Ectodermal cell (in vitro differentiated cells): ENCODE results near the gene PRR16.

ENCODE experiments used
- H3K27ac ChIP-seq: 2 replicates; pipeline ENCODE4 v1.7.0; 2013; ENCODE audit warnings: mild to moderate bottlenecking, low read depth, low read length; ENCODE audit not compliant: insufficient read depth, poor library complexity, severe bottlenecking
- H3K27me3 ChIP-seq: 2 replicates; pipeline ENCODE4 v1.7.0; 2013; ENCODE audit warnings: mild to moderate bottlenecking, low read length; ENCODE audit not compliant: insufficient read depth, control insufficient read depth, poor library complexity, severe bottlenecking
- H3K36me3 ChIP-seq: one replicate; pipeline ENCODE4 v1.7.0; 2013; ENCODE audit warnings: low read length; ENCODE audit not compliant: control insufficient read depth, insufficient read depth
- H3K4me1 ChIP-seq: one replicate; pipeline ENCODE4 v1.7.0; 2013; ENCODE audit warnings: low read length; ENCODE audit not compliant: control insufficient read depth, insufficient read depth
- H3K4me3 ChIP-seq: 2 replicates; pipeline ENCODE4 v1.7.0; 2013; ENCODE audit warnings: low read depth, low read length, control low read depth; ENCODE audit not compliant: insufficient read depth
- H3K9me3 ChIP-seq: 2 replicates; pipeline ENCODE4 v1.7.0; 2013; ENCODE audit warnings: mild to moderate bottlenecking, low read length, moderate library complexity; ENCODE audit not compliant: control insufficient read depth
- WGBS, 2 experiments: methylation state at CpG; one replicate each; pipeline ENCODE4 v1.1.7; 2013; ENCODE audit warnings: missing lambda C conversion rate in 2 of 2; 5-methylcytosine and 5-hydroxymethylcytosine counted together

Gene PRR16

DNA sequence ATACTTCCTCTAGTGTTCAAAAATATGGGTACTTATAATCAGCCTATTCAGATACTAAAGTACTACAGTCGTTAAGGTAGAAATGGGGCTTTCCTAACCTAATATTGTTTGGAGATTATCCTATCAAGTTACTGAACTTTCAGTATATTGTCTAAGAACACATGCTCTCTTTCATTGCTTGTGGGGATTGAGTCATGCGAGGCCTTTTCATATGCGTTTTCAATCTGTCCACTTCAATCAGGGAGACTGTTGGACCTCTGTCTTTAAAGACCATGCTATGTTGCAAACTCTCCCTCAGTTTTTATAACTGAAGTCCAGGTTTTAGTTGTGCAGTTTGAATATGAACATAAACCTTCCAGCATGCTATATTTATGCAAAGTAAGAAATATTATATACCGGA lies 15.0 kb downstream of the PRR16 start:
- H3K4me3 ChIP-seq = no peak overlapping the region
- H3K27ac ChIP-seq = no peak overlapping the region
- H3K9me3 ChIP-seq = no peaks in the 10 kb centered on the region
- WGBS, 2 experiments = 79 to 85% methylated on average over 3 of the region's 4 CpGs
- no peaks in the 10 kb centered on the region for H3K4me1 ChIP-seq
- no peaks in the 10 kb centered on the region for H3K27me3 ChIP-seq
- no peaks in the 10 kb centered on the region for H3K36me3 ChIP-seq

DNA sequence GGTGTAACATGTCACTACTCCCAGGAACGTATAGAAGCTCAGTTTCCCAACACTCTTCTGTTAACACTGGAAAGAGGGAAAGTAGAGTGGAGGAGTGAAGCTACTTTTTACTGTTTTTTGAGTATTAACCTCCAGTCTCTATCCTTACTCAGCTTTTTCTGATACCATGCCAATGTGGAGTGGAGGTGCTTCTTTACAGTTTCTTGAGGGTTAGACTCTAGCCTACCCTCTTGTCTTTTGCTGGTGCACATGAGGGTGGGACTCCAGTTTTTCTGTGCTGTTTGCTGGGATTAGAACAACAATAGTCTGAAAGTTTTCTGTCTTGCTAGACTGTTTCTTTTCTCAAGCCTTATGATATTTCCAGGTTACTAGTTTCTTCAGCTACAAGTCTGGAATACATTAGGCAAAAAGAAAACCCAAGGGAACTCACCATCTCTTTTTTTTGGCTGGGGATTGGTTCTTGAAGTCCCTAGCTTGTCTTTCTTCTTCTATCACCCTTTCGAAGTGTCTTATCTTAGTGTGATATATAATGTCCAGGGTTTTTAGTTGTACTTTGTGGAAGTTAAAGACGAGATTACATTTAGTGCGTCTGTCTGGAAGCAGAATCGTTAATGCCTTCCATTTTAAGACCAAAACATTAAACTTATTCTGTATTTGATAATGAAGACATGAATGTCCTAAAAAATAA lies 35.9 kb downstream of the PRR16 start:
- Histone ChIP-seq H3K27ac (no peak overlapping the region), H3K36me3 (no peaks in the 10 kb centered on the region), H3K27me3 (no peaks in the 10 kb centered on the region), H3K9me3 (no peaks in the 10 kb centered on the region), H3K4me1 (no peaks in the 10 kb centered on the region), H3K4me3 (no peak overlapping the region)
- 96 to 100% methylated on average over 2 of the region's 5 CpGs for WGBS, 2 experiments

DNA sequence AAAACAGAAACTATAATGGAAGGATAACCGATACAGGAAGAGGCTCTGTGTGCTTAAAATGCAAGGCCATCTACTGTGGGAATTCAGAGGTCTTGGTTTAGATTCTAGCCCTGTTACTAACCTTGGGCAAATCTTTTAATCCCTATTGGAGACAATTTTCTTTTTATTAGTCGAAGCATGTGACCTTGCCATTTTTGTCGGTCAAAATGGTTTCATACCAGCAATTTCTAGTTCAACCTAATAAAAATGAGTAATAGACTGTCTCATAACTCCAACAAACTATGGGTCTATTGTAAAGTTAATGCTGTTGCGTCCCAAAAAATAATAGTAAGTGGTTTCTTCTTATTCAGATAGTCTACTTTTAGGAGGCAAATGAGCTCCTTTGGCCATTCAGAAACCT lies 38.4 kb downstream of the PRR16 start:
- H3K27ac ChIP-seq = no peak overlapping the region
- H3K36me3 ChIP-seq = no peaks in the 10 kb centered on the region
- no peak overlapping the region for H3K4me3 ChIP-seq
- H3K4me1 ChIP-seq = no peaks in the 10 kb centered on the region
- H3K9me3 ChIP-seq = no peaks in the 10 kb centered on the region
- no peaks in the 10 kb centered on the region for H3K27me3 ChIP-seq
- 84 to 97% methylated on average over 4 of the region's 4 CpGs for WGBS, 2 experiments

DNA sequence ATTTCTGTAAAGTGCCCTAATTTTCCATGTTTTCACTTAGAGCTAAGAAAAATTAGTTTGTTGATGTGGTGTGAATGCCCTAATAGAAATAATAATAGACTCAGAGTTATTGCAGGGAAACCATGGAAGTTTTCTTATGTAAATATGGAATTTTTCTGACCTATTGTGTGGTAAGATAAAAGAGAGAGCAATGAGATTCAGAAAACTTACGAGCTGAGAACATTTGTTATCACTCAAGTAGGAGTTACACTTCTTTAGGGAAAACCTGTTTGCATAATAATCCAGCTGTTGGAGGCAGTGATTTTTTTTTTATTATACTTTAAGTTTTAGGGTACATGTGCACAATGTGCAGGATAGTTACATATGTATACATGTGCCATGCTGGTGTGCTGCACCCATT lies 39.2 kb downstream of the PRR16 start:
- no peaks in the 10 kb centered on the region for H3K4me1 ChIP-seq
- H3K27me3 ChIP-seq = no peaks in the 10 kb centered on the region
- no peaks in the 10 kb centered on the region for H3K9me3 ChIP-seq
- 69 to 93% methylated on average over 1 of the region's 1 CpG for WGBS, 2 experiments
- no peak overlapping the region for H3K4me3 ChIP-seq
- no peak overlapping the region for H3K27ac ChIP-seq
- H3K36me3 ChIP-seq = no peaks in the 10 kb centered on the region

DNA sequence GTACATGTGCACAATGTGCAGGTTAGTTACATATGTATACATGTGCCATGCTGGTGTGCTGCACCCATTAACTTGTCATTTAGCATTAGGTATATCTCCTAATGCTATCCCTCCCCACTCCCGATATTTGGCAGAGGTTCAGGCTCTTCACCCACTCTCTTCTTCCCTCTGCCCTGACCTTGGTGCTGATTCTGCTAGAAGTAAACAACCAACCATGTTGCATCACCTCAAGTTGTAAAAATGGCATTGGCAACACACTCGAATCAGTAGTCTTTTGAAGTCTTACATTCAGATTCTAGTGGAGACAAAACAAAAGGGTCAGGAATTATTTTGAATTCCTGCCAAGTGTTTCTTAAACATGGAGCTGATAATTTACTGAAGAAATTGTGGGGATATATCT lies 40.0 kb downstream of the PRR16 start:
- Histone ChIP-seq H3K9me3 (no peaks in the 10 kb centered on the region), H3K4me3 (no peak overlapping the region), H3K36me3 (no peaks in the 10 kb centered on the region), H3K27ac (no peak overlapping the region), H3K4me1 (no peaks in the 10 kb centered on the region), H3K27me3 (no peaks in the 10 kb centered on the region)
- WGBS, 2 experiments = 91 to 97% methylated on average over 2 of the region's 2 CpGs

- Histone ChIP-seq H3K9me3 (no peaks in the 10 kb centered on the region), H3K27ac (no peak overlapping the region), H3K4me1 (peaks cover under 1% of the 10 kb centered on the region), H3K4me3 (no peak overlapping the region), H3K36me3 (no peaks in the 10 kb centered on the region), H3K27me3 (no peaks in the 10 kb centered on the region)
- 90 to 100% methylated on average over 2 of the region's 2 CpGs for WGBS, 2 experiments
These were observed 43.1 kb downstream of the PRR16 start for GRCh38 chr5:120507197-120507596.

GRCh38 chr5:120507800-120508463 lies 43.8 kb downstream of the PRR16 start:
- Histone ChIP-seq H3K36me3 (no peaks in the 10 kb centered on the region), H3K4me3 (no peak overlapping the region), H3K4me1 (peaks cover 8% of the 10 kb centered on the region), H3K9me3 (no peaks in the 10 kb centered on the region), H3K27me3 (no peaks in the 10 kb centered on the region), H3K27ac (no peak overlapping the region)
- WGBS, 2 experiments = 67 to 70% methylated on average over 2 of the region's 2 CpGs

- Histone ChIP-seq H3K27ac (no peak overlapping the region), H3K9me3 (no peaks in the 10 kb centered on the region), H3K4me1 (peaks cover 9% of the 10 kb centered on the region), H3K4me3 (no peak overlapping the region), H3K36me3 (no peaks in the 10 kb centered on the region), H3K27me3 (no peaks in the 10 kb centered on the region)
- 88 to 90% methylated on average over 2 to 3 of the region's 3 CpGs for WGBS, 2 experiments
These were observed 45.0 kb downstream of the PRR16 start for GRCh38 chr5:120509053-120509452.

- H3K4me1 ChIP-seq = peaks cover 9% of the 10 kb centered on the region
- WGBS, 2 experiments = 86 to 88% methylated on average over 1 to 2 of the region's 2 CpGs
- no peaks in the 10 kb centered on the region for H3K27me3 ChIP-seq
- no peak overlapping the region for H3K4me3 ChIP-seq
- H3K27ac ChIP-seq = no peak overlapping the region
- no peaks in the 10 kb centered on the region for H3K36me3 ChIP-seq
- no peaks in the 10 kb centered on the region for H3K9me3 ChIP-seq
These were observed 46.1 kb downstream of the PRR16 start for GRCh38 chr5:120510098-120510637.

GRCh38 chr5:120510994-120511686 lies 47.0 kb downstream of the PRR16 start:
- Histone ChIP-seq H3K4me3 (no peak overlapping the region), H3K27ac (no peak overlapping the region), H3K9me3 (no peaks in the 10 kb centered on the region), H3K27me3 (no peaks in the 10 kb centered on the region), H3K36me3 (no peaks in the 10 kb centered on the region), H3K4me1 (peaks cover 9% of the 10 kb centered on the region)
- WGBS, 2 experiments = 93 to 100% methylated on average over 2 to 3 of the region's 4 CpGs
